ENCODE measurements around the gene CFAP410. TPM values are rescaled to one million over a fixed set of nuclear protein-coding genes. Genes with fewer than 3 reads are reported as not detected.

The CFAP410 gene
- total RNA-seq, 1 donor from 2014 or later: 20.2 TPM

- TF ChIP-seq CTCF (IDR thresholded peaks at IDR 0.05; ENCODE audit: insufficient read depth, low read length, poor library complexity, severe bottlenecking): no peak
- no peaks in the 10 kb centered on the region for H3K36me3 ChIP-seq (ENCODE audit: control insufficient read depth, insufficient read depth, low read length)
- H3K27me3 ChIP-seq (ENCODE audit: control insufficient read depth, insufficient read depth, low read length): peaks cover 16% of the 10 kb centered on the region
- DNase-seq (ENCODE audit: low read depth): no peak
- peak overlapping the region; percentile 66 for H3K4me3 ChIP-seq (ENCODE audit: low read depth, low read length)
Observed at GRCh38 chr21:44300262-44300959, 38.8 kb downstream of the CFAP410 start.

GRCh38 chr21:44299458-44300261 lies 39.5 kb downstream of the CFAP410 start, which contains the start of gene PFKL:
TSS of gene PFKL (plus strand) at chr21:44300053. CDS start at chr21:44300106, 53 bp downstream.
- peak within 1 kb of the TSS; percentile 66 for H3K4me3 ChIP-seq (ENCODE audit: low read depth, low read length)
- no peak for DNase-seq (ENCODE audit: low read depth)
- no peak for TF ChIP-seq CTCF (IDR thresholded peaks at IDR 0.05; ENCODE audit: insufficient read depth, low read length, poor library complexity, severe bottlenecking)
- peaks cover 23% of the 10 kb centered on the region for H3K27me3 ChIP-seq (ENCODE audit: control insufficient read depth, insufficient read depth, low read length)
- H3K36me3 ChIP-seq (ENCODE audit: control insufficient read depth, insufficient read depth, low read length): no peaks in the 10 kb centered on the region

GRCh38 chr21:44299085-44299457 lies 40.1 kb downstream of the CFAP410 start:
- DNase-seq (ENCODE audit: low read depth): no peak
- Histone ChIP-seq H3K4me3 (ENCODE audit: low read depth, low read length) (peak overlapping the region; percentile 66), H3K27me3 (ENCODE audit: control insufficient read depth, insufficient read depth, low read length) (peaks cover 25% of the 10 kb centered on the region), H3K36me3 (ENCODE audit: control insufficient read depth, insufficient read depth, low read length) (no peaks in the 10 kb centered on the region)
- TF ChIP-seq CTCF (IDR thresholded peaks at IDR 0.05; ENCODE audit: insufficient read depth, low read length, poor library complexity, severe bottlenecking): no peak

GRCh38 chr21:44298301-44298700 lies 40.9 kb downstream of the CFAP410 start:
- no peak overlapping the region for H3K4me3 ChIP-seq (ENCODE audit: low read depth, low read length)
- peak; percentile 7 for TF ChIP-seq CTCF (IDR thresholded peaks at IDR 0.05; ENCODE audit: insufficient read depth, low read length, poor library complexity, severe bottlenecking)
- H3K36me3 ChIP-seq (ENCODE audit: control insufficient read depth, insufficient read depth, low read length): no peaks in the 10 kb centered on the region
- DNase-seq (ENCODE audit: low read depth): no peak
- H3K27me3 ChIP-seq (ENCODE audit: control insufficient read depth, insufficient read depth, low read length): peaks cover 28% of the 10 kb centered on the region

- Histone ChIP-seq H3K27me3 (ENCODE audit: control insufficient read depth, insufficient read depth, low read length) (peaks cover 29% of the 10 kb centered on the region), H3K4me3 (ENCODE audit: low read depth, low read length) (no peak overlapping the region), H3K36me3 (ENCODE audit: control insufficient read depth, insufficient read depth, low read length) (no peaks in the 10 kb centered on the region)
- DNase-seq (ENCODE audit: low read depth): no peak
- peak; percentile 86 for TF ChIP-seq CTCF (IDR thresholded peaks at IDR 0.05; ENCODE audit: insufficient read depth, low read length, poor library complexity, severe bottlenecking)
Observed at GRCh38 chr21:44297525-44298290, 41.5 kb downstream of the CFAP410 start.
